Transverse colon (tissue), 4 donors: Measurements from ENCODE around the gene CLASRP. TPM values are rescaled to one million over a fixed set of nuclear protein-coding genes. Genes with fewer than 3 reads are reported as not detected.

ENCODE experiments used
- DNase-seq: peaks from one replicate; pipeline ENCODE4 v3.0.0-alpha.2; 2019
- H3K27ac ChIP-seq, 4 donors: fragments of 200-600 bp; sonication (generic); 2 replicates each; pipeline ENCODE4 v1.5.1; 2016 to 2018; ENCODE audit warnings: inconsistent platforms in 4 of 4
- H3K27me3 ChIP-seq: fragments of 200-600 bp; sonication (generic); 2 replicates; pipeline ENCODE4 v1.5.1; 2017; ENCODE audit warnings: inconsistent platforms
- H3K36me3 ChIP-seq, 4 donors: fragments of 200-600 bp; sonication (generic); 2 replicates each; pipeline ENCODE4 v1.5.1; 2017 to 2019; ENCODE audit warnings: inconsistent platforms in 4 of 4
- H3K4me1 ChIP-seq, 4 donors: fragments of 200-600 bp; sonication (generic); 2 replicates each; pipeline ENCODE4 v1.5.1; 2017 to 2020; ENCODE audit warnings: inconsistent platforms in 4 of 4
- H3K4me3 ChIP-seq, 4 donors: fragments of 200-600 bp; sonication (generic); 1 replicate in 1 of 4; 2 replicates in 3 of 4; pipeline versions ENCODE4 v1.5.1 to v1.6.1; 2017 to 2019; ENCODE audit warnings: inconsistent platforms in 4 of 4
- H3K9me3 ChIP-seq, 2 donors: fragments of 200-600 bp; sonication (generic); 2 replicates each; pipeline ENCODE4 v1.5.1; 2017 to 2019; ENCODE audit warnings: inconsistent platforms in 2 of 2
- EP300 ChIP-seq: sonication (generic); formaldehyde crosslinking; IDR thresholded peaks from one replicate; pipeline ENCODE4 v1.6.1; 2017; ENCODE audit warnings: antibody characterized with exemption, low read depth
- POLR2A ChIP-seq: fragments of 450-650 bp; IDR thresholded peaks from one replicate; pipeline ENCODE4 v1.6.1; 2016; ENCODE audit warnings: antibody characterized with exemption, mild to moderate bottlenecking, moderate library complexity
- POLR2AphosphoS5 ChIP-seq, 3 donors: sonication (generic); formaldehyde crosslinking; IDR thresholded peaks; one replicate each; pipeline ENCODE4 v1.6.1; 2016; ENCODE audit warnings: antibody characterized with exemption in 3 of 3
- WGBS, 2 donors: methylation state at CpG; one replicate each; pipeline ENCODE4 v1.1.5; 2018; ENCODE audit warnings: low coverage in 1 of 2; 5-methylcytosine and 5-hydroxymethylcytosine counted together
- in situ Hi-C, 4 donors: fragments of 200-750 bp; cut with MboI; loops; one replicate each; pipeline versions ENCODE4 v1.15.0 to v1.15.1; 2017; ENCODE audit warnings: low sequenced_read_pairs in 3 of 4, low pct_ligation_motif_present in 1 of 4, low pct_unique_long_range_greater_than_20kb in 1 of 4
- intact Hi-C: fragments of 100-400 bp; cut with DNase I; formaldehyde crosslinking; loops from one replicate; pipeline ENCODE4 v1.15.1; 2023; ENCODE audit warnings: low total_unique reads
- total RNA-seq, 4 donors: library from RNA; depleted of rRNA; stranded (reverse); fragments of >200 nt; gene quantifications; one replicate each; pipeline ENCODE4 v1.1.0, GENCODE V29; 2016
- TF ChIP-seq, protein P1 (sequence below), 5 experiments: fragments of 200-600 bp in 3 of 5; fragments of 450-650 bp in 2 of 5; sonication (generic) in 3 of 5; IDR thresholded peaks; 1 replicate in 2 of 5; 2 replicates in 3 of 5; pipeline ENCODE4 v1.5.1; 2016 to 2017; ENCODE audit warnings: antibody characterized with exemption in 5 of 5, inconsistent platforms in 3 of 5, mild to moderate bottlenecking in 2 of 5, moderate library complexity in 1 of 5

Gene CLASRP
- total RNA-seq, 4 donors from 2014 or later: 82.6 to 382 (median 100) TPM

DNA sequence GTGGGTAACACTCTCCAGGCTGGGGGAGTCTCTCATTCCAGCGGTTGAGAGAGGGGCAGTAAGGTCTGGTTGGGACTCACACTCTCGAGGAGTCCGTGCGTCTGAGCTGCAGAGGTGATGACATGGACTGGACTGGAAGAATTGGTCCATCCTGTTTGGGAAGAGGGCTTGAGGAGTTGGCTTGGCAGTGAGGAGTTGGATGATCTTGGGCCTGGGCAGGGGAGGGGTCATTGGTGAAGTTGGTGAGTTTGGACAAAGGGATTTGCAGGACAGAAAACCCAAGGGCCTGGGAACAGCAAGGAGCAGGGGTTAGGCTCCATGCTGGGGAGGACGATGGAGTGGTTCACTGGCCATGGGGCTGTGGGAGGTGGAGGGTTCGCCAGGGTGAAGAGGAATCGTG, 57.9 kb downstream of the CLASRP start:
- TF ChIP-seq EP300: no peak
- no peak for TF ChIP-seq POLR2AphosphoS5 (IDR thresholded peaks at IDR 0.05)
- TF ChIP-seq POLR2A: no peak
- TF ChIP-seq, protein P1, sequence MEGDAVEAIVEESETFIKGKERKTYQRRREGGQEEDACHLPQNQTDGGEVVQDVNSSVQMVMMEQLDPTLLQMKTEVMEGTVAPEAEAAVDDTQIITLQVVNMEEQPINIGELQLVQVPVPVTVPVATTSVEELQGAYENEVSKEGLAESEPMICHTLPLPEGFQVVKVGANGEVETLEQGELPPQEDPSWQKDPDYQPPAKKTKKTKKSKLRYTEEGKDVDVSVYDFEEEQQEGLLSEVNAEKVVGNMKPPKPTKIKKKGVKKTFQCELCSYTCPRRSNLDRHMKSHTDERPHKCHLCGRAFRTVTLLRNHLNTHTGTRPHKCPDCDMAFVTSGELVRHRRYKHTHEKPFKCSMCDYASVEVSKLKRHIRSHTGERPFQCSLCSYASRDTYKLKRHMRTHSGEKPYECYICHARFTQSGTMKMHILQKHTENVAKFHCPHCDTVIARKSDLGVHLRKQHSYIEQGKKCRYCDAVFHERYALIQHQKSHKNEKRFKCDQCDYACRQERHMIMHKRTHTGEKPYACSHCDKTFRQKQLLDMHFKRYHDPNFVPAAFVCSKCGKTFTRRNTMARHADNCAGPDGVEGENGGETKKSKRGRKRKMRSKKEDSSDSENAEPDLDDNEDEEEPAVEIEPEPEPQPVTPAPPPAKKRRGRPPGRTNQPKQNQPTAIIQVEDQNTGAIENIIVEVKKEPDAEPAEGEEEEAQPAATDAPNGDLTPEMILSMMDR (IDR thresholded peaks at IDR 0.05): no peak
- DNase-seq: no peak
- H3K9me3 ChIP-seq: no peaks in the 10 kb centered on the region
- no peak overlapping the region for H3K27ac ChIP-seq
- intact Hi-C loops (no loop called here), in situ Hi-C loops (no loop called here)
- H3K4me1 ChIP-seq: peaks cover 22 to 75% (median 37%) of the 10 kb centered on the region in 4 donors
- no peak overlapping the region for H3K4me3 ChIP-seq
- H3K36me3 ChIP-seq: no peaks in the 10 kb centered on the region
- no peaks in the 10 kb centered on the region for H3K27me3 ChIP-seq
- WGBS, 2 donors: 62 to 90% methylated on average over 3 to 7 of the region's 7 CpGs

DNA sequence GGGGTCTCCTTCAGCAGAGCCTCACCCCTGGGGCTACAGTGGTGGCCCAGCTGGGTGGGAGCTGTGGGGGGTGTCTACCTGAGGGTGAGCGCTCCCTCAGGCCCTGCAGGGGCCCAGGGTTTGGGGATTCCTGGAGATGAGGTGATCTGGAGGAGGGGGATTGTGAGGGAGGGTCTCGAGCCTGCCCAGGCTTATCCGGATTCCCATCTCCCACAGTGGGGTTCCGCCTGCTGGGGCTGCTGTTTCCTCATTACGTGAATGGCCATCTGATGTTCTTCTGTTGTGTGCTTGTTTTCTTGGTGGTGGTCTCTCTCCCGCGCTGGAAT, 58.6 kb downstream of the CLASRP start:
- peaks cover 21 to 76% (median 34%) of the 10 kb centered on the region in 4 donors for H3K4me1 ChIP-seq
- no peaks in the 10 kb centered on the region for H3K36me3 ChIP-seq
- H3K27me3 ChIP-seq: no peaks in the 10 kb centered on the region
- H3K27ac ChIP-seq: no peak overlapping the region
- DNase-seq: no peak
- intact Hi-C loops (no loop called here), in situ Hi-C loops (no loop called here)
- TF ChIP-seq POLR2AphosphoS5 (IDR thresholded peaks at IDR 0.05): no peak
- no peak for TF ChIP-seq POLR2A
- no peak for TF ChIP-seq EP300
- TF ChIP-seq, protein P1 (IDR thresholded peaks at IDR 0.05): no peak
- H3K4me3 ChIP-seq: no peak overlapping the region
- 90% methylated on average over 7 of the region's 7 CpGs; no CpG with 5 or more reads in 1 of the 2 donors for WGBS, 2 donors
- H3K9me3 ChIP-seq: no peaks in the 10 kb centered on the region

DNA sequence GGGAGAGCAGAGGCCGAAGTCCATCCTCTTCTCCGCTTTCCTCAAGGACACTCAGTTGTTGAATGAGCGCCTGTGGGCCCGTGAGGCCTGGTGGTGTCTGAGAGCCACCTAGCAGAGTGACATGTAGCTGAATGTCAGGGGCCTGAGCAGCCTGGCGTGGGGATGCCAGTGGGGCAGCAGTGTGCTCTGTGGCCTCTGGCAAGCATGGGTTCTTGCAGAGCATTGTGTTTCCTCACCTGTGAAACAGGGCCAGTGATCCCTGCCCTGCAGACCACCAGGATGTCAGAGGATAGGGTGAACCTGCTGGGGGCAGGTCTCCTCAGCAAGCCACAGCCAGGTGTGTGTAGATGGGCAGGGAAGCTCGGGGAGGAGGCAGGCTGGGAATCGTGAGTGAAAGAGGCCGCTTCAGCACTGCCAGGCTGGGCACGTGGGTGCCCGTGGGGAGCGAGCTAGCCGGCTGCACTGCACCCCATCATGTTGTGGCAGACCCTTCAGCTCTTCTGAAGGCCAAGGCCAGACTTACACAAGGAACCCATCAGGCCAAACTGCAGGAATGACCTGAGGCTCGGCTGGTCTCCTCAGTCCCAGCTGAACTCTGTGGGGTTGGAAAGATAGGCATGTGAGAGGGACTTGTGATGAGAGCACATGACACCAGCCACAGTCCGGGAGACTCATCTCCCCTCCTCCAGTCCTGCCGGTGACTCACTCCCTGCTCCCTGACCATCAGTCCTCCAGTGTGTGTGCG, 59.1 kb downstream of the CLASRP start:
- no peaks in the 10 kb centered on the region for H3K36me3 ChIP-seq
- no peak for DNase-seq
- H3K27ac ChIP-seq: peak overlapping the region in 3 of 4 donors; percentile 8 to 50 (median 44)
- H3K27me3 ChIP-seq: no peaks in the 10 kb centered on the region
- peaks cover 22 to 80% (median 35%) of the 10 kb centered on the region in 4 donors for H3K4me1 ChIP-seq
- intact Hi-C loops: no loop called here
- no peaks in the 10 kb centered on the region for H3K9me3 ChIP-seq
- WGBS, 2 donors: 74 to 100% methylated on average over 1 to 16 of the region's 16 CpGs
- no peak overlapping the region for H3K4me3 ChIP-seq
- TF ChIP-seq POLR2A: no peak
- TF ChIP-seq EP300: no peak
- TF ChIP-seq POLR2AphosphoS5 (IDR thresholded peaks at IDR 0.05): no peak
- TF ChIP-seq, protein P1 (IDR thresholded peaks at IDR 0.05): no peak
- in situ Hi-C loops: no loop called here

DNA sequence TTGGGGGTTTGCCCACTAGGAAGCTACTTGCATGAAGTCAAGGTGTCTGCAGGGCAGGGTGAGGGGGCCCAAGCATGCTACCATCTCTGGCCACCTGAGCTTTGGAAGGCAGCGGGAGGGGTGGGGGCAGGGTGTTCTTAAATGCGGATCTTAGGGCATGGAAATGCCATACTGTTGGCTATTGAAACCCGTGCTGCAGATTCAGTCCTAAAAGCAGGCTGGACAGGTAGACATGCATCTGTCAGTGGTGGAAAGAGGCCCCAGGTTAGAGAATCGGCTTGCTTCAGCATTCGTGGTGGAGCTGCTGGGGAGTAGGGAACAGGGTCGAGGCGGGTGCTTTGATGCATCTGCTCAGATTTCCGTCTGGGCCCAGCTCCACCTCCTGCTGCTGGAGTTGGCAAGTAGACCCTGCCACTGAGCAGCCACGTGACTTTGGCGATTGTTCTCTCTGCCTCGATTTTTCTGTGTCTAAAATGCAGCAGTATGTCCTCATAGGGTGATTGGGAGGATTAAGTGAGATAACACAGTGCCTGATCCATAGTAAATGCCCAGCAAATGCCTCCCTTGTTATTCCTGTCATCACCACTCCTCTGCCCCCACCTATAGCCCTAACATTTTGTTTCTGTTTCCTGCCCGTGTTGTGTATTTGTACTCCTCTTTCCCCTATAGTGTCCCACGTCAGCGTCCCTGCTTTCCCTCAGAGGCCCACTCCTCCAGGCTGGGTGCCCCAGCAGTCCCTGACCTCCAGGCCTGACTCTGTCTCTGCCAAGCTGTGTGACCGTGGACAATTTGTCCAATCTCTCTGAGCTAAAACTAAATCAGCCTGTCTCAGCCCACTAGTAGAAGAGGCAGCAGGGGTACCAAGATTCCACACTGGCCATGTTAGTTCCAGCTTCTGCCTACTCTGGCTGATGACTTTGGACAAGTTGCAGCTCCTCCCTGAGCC, 59.9 kb downstream of the CLASRP start:
- in situ Hi-C loops (no loop called here), intact Hi-C loops (no loop called here)
- Histone ChIP-seq H3K4me1 (peaks cover 26 to 85% (median 41%) of the 10 kb centered on the region in 4 donors), H3K4me3 (no peak overlapping the region), H3K36me3 (no peaks in the 10 kb centered on the region), H3K27me3 (no peaks in the 10 kb centered on the region), H3K9me3 (no peaks in the 10 kb centered on the region), H3K27ac (no peak overlapping the region)
- no peak for DNase-seq
- TF ChIP-seq EP300 (no peak), POLR2AphosphoS5 (IDR thresholded peaks at IDR 0.05) (no peak), POLR2A (no peak)
- TF ChIP-seq, protein P1 (IDR thresholded peaks at IDR 0.05): no peak
- 74% methylated on average over 15 of the region's 15 CpGs; no CpG with 5 or more reads in 1 of the 2 donors for WGBS, 2 donors
